Choroid plexus epithelial cell (primary cell): ENCODE measurements around the gene PTK6.

Experiments
- DNase-seq: peaks from one replicate; pipeline ENCODE4 v3.0.0-alpha.2; 2010; ENCODE audit warnings: low read depth
- H3K4me3 ChIP-seq: 2 replicates; pipeline ENCODE4 v1.5.1; 2011; ENCODE audit warnings: low read depth, mild to moderate bottlenecking, control low read depth, low read length, moderate library complexity
- TF ChIP-seq, protein P1 (sequence below): conservative IDR thresholded peaks from 2 replicates; pipeline ENCODE4 v1.5.1; 2011; ENCODE audit warnings: low read depth, mild to moderate bottlenecking, control low read depth, inconsistent platforms, low read length, moderate library complexity

Gene PTK6

DNA sequence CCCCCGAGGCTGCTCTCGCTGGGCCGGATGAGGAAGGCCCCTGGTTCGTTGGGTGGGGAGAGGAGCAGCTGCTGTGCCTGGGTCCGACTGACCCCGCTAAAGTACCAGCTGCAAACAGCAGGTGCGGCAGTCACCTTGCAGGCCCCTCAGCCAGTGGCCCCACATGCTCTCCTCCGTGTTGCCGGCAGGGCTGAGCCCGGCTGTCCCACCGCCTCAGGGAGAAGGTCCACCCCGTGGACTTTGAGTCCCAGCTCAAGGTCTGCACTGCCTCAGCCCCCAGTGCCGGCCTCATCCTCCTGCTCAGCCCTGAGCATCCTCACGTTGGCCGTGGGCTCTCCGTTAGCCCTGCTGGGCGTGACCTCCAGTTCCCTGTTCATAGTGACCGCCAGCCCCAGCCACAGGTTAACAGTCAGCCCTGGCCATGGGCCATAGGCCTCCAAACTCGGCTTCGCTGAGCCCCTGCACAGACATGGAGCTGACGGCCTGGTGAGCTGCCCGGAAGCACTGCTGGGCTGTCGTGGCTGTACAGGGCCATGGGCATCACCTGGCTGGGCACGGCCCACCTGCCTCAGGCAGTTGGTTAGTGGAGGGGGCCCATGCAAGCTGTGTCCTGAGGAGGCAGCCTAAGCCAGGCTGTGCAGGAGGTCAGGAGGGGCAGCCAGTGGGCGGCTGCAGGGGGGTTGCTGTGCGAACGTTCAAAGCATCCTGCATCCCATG lies 7.2 kb upstream of the PTK6 start:
- DNase-seq: no peak
- TF ChIP-seq, protein P1, sequence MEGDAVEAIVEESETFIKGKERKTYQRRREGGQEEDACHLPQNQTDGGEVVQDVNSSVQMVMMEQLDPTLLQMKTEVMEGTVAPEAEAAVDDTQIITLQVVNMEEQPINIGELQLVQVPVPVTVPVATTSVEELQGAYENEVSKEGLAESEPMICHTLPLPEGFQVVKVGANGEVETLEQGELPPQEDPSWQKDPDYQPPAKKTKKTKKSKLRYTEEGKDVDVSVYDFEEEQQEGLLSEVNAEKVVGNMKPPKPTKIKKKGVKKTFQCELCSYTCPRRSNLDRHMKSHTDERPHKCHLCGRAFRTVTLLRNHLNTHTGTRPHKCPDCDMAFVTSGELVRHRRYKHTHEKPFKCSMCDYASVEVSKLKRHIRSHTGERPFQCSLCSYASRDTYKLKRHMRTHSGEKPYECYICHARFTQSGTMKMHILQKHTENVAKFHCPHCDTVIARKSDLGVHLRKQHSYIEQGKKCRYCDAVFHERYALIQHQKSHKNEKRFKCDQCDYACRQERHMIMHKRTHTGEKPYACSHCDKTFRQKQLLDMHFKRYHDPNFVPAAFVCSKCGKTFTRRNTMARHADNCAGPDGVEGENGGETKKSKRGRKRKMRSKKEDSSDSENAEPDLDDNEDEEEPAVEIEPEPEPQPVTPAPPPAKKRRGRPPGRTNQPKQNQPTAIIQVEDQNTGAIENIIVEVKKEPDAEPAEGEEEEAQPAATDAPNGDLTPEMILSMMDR: no peak
- no peak overlapping the region for H3K4me3 ChIP-seq

DNA sequence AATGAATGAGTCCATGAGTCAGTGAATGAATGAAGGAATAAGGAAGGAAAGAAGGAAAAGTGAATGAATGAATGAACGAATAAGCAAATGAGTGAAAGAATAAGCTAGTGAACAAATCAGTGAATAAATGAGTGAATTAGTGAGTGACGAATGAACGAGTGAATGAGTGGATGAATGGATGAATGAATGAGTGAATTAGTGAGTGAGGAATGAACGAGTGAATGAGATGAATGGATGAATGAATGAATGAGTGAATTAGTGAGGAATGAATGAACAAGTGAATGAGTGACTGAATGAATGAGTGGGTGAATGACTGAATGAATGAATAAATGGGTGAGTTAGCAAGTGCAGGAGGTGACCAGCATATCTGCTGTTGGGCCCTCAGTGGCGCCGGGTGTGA lies 6.6 kb upstream of the PTK6 start:
- DNase-seq: no peak
- no peak overlapping the region for H3K4me3 ChIP-seq
- TF ChIP-seq, protein P1: no peak

DNA sequence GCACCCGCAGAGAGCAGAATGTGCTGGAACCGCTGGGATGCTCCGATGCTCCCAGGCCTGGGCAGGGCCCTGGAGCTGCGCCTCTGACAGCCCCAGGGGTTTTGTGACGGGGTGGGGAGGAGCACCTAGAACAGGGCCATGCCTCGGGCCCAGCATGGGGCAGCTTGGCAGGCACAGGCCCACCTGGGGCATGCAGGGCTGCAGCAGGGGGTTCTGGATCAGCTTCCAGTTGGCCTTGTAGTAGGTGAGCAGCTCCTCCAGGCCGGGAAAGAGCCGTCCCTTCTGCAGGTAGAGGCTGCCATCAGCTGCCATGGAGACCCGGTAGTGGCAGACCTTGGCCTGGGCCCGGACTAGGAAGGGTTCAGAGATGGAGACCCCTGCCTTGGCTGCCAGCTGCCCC lies 6.0 kb upstream of the PTK6 start:
- TF ChIP-seq, protein P1: no peak
- no peak for DNase-seq
- no peak overlapping the region for H3K4me3 ChIP-seq

DNA sequence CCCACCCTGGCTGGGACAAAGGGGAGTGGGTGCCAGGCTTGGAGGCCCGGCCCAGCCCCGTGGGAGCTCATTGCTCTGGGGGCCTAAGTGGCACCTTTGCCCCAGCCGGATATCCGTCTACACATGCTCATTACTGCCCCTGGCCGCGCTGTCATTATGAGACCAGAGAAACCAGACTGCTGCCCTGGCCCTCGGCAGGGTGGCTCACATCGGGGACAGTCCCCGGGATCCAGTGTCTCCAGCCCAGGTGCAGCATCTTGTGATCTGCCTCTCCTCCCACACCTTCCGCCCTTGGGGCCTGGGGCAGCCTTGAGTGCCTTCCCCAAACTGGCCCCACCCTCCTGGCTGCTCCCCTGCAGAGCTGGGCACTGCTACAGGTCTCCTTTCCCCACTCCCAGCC lies 5.5 kb upstream of the PTK6 start:
- TF ChIP-seq, protein P1: no peak
- no peak overlapping the region for H3K4me3 ChIP-seq
- DNase-seq: no peak

DNA sequence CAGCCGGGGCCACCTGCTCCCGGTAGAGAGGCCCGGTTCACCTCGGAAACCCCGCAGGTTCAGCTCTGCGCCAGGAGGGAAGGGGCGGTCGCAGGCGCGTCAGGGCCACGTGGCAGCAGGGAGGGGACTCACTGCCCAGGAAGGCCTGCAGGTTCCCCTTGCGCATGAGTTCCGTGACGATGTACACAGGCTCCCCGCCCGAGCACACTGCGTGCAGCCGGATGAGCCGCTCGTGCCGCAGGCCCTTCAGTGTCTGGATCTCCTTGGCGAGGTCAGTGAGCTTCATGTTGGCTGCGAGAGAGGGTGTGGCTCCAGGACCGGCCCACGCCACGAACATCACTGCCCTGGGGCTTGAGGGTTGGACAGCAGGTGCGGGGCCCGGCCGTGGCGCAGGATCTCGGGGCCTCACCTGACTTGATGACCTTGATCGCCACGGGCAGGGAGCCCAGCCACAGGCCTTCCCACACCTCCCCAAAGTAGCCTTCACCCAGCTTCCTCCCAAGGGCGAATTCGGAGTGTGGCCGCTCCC lies 4.9 kb upstream of the PTK6 start:
- TF ChIP-seq, protein P1: no peak
- DNase-seq: no peak
- H3K4me3 ChIP-seq: no peak overlapping the region

DNA sequence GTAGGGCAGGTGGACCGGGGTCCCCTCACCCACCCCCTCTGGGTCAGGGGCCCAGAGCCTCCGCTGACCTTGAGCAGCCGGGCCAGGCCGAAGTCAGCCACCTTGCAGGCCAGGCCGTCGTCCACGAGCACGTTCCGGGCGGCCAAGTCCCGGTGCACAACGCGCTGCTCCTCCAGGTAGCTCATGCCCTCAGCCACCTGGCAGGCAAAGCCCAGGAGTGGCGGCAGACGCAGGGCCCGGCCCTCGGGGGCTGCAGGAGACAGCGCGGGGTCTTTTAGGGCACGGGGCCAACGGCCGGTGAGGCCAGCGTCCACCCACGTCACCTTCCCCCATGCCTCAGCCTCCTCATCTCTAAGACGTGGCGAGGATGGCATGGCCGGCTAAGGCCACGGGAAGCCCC lies 4.2 kb upstream of the PTK6 start:
- H3K4me3 ChIP-seq: no peak overlapping the region
- TF ChIP-seq, protein P1: no peak
- DNase-seq: no peak
